ENCODE results near the gene SPNS2. TPM values are rescaled to one million over a fixed set of nuclear protein-coding genes. Genes with fewer than 3 reads are reported as not detected.
A peak's percentile ranks its signal among the peaks of the same experiment; 100 is the strongest.

The SPNS2 gene
- total and polyA plus RNA-seq, 2 of the 8 experiments (the other 6 are each of a cell fraction or from before 2014, with no cell fraction given) = 1.2 to 1.5 TPM

DNA sequence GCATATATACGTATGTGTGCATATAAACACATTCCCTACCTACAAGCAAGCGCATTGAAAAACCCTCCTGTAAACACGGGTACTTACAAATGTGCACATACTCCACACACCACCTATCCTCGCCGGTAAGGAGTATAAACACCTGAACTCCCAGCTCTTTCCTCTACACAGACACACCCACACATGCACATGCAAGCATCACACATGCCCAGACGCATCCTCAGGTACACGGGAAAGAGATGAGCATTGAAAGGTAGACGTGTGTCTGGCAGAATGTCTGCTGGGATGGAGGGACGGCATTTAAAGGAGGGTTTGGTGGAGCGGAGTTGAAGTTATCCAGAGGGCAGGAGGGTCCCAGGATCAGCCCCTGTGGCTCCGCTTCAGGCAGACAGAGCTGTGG lies 81.0 kb downstream of the SPNS2 start:
- Histone ChIP-seq H2BK120ac (replicated peaks; ENCODE audit: low read depth, low read length) (no peak overlapping the region), H2BK5ac (ENCODE audit: low read depth, low read length) (no peak overlapping the region; the same call in 1 of the 2 replicates), H2BK12ac (ENCODE audit: low read depth, low read length) (no peak overlapping the region), H3K23ac (ENCODE audit: insufficient read length) (no peak overlapping the region), H2AK5ac (ENCODE audit: low read depth, low read length) (no peak overlapping the region), H3K79me1 (ENCODE audit: low read depth, low read length) (no peaks in the 10 kb centered on the region), H3K9ac (replicated peaks in 1 of 4; ENCODE audit: extremely low read depth in 1 of 4, low read depth in 3 of 4, low read length in 3 of 4) (no peak overlapping the region), H3K4me1 (replicated peaks in 1 of 4; ENCODE audit: control insufficient read depth in 3 of 4, insufficient read depth in 4 of 4, low read length in 3 of 4) (peaks cover 4 to 32% (median 23%) of the 10 kb centered on the region in 4 experiments), H3K23me2 (ENCODE audit: low read depth, low read length) (peaks cover 6% of the 10 kb centered on the region; the same call in 1 of the 2 replicates), H3K14ac (ENCODE audit: insufficient read length) (no peak overlapping the region), H2BK20ac (ENCODE audit: low read length) (no peak overlapping the region), H3K27ac (ENCODE audit: low read depth, low read length) (no peak overlapping the region), H3K36me3 (ENCODE audit: control insufficient read depth in 2 of 4, insufficient read depth in 4 of 4, low read length in 3 of 4) (no peaks in the 10 kb centered on the region), H3K18ac (ENCODE audit: extremely low read depth, low read length) (no peak overlapping the region), H4K5ac (ENCODE audit: insufficient read length, low read depth, low read length) (no peak overlapping the region), H3K79me2 (ENCODE audit: control insufficient read depth in 1 of 2, insufficient read depth in 2 of 2, low read length in 2 of 2) (no peaks in the 10 kb centered on the region), H3K4me3 (ENCODE audit: extremely low read depth in 1 of 4, insufficient read depth in 2 of 4, low read depth in 3 of 4, low read length in 4 of 4) (no peak overlapping the region), H3K4ac (replicated peaks; ENCODE audit: insufficient read length, low read depth, low read length) (no peak overlapping the region), H4K8ac (ENCODE audit: extremely low read depth, insufficient read depth, low read length) (no peak overlapping the region), H4K91ac (replicated peaks; ENCODE audit: insufficient read length, low read length) (no peak overlapping the region), H3K27me3 (replicated peaks in 1 of 4; ENCODE audit: control insufficient read depth in 3 of 4, extremely low read depth in 1 of 4, insufficient read depth in 3 of 4, low read length in 3 of 4) (peaks cover 3 to 22% (median 20%) of the 10 kb centered on the region in 4 experiments), H2AFZ (ENCODE audit: low read length) (no peak overlapping the region), H3K9me3 (ENCODE audit: insufficient read depth in 2 of 2, low read depth in 1 of 2, low read length in 1 of 2) (no peaks in the 10 kb centered on the region), H3K4me2 (ENCODE audit: insufficient read depth in 1 of 2, low read depth in 2 of 2, low read length in 2 of 2) (no peak overlapping the region), H3K56ac (replicated peaks; ENCODE audit: insufficient read length, low read depth, low read length) (no peak overlapping the region), H2BK15ac (ENCODE audit: low read length) (peak overlapping the region; percentile 83; the same call in 1 of the 2 replicates), H4K20me1 (replicated peaks in 1 of 2; ENCODE audit: control insufficient read depth in 1 of 2, insufficient read depth in 2 of 2, low read length in 2 of 2) (no peaks in the 10 kb centered on the region)
- POLR2A ChIA-PET (ENCODE audit: partially characterized antibody) = interaction anchor here (1.1 kb wide), 1 partner anchor 19 kb away, joined by 3 read pairs; no protein-coding TSS in a partner anchor
- 86% methylated on average over 11 of the region's 11 CpGs; no CpG with 5 or more reads in 1 of the 2 experiments for WGBS, 2 experiments (ENCODE audit: extremely low coverage in 1 of 2, insufficient coverage in 1 of 2, insufficient read length in 1 of 2, insufficient replicate concordance in 2 of 2, low coverage in 1 of 2, low lambda C conversion rate in 2 of 2, missing lambda C conversion rate in 1 of 2)
- FAIRE-seq (no peak), DNase-seq (ENCODE audit: low read depth in 1 of 2, low spot score in 2 of 2) (no peak)
- TF ChIP-seq BACH1 (IDR thresholded peaks at IDR 0.05; ENCODE audit: low read length) (no peak), NANOG (IDR thresholded peaks at IDR 0.05; ENCODE audit: insufficient read depth, low read depth, low read length, poor library complexity, severe bottlenecking) (no peak), SRF (IDR thresholded peaks at IDR 0.05; ENCODE audit: low read depth, low read length) (no peak), POLR2A (IDR thresholded peaks at IDR 0.05; ENCODE audit: control extremely low read depth in 1 of 2, low read depth in 2 of 2, low read length in 2 of 2) (no peak), JUN (IDR thresholded peaks at IDR 0.05; ENCODE audit: low read depth, low read length) (no peak), GABPA (IDR thresholded peaks at IDR 0.05; ENCODE audit: borderline replicate concordance, insufficient read depth, low read length) (no peak), MAFK (IDR thresholded peaks at IDR 0.05; ENCODE audit: low read depth, low read length) (no peak), MAX (IDR thresholded peaks at IDR 0.05) (no peak)
- CTCF ChIA-PET (ENCODE audit: partially characterized antibody) = interaction anchor here (1.3 to 8.8 kb wide), 4 partner anchors 12 to 46 kb away, joined by 3 to 114 read pairs (median 36); no protein-coding TSS in a partner anchor
